HG03457 (cell line): ENCODE data around the gene OCA2.

Experiments used
- ATAC-seq: cut with Tn5 transposase; IDR thresholded peaks from one replicate; pipeline ENCODE4 v1.9.1; 2021; ENCODE audit warnings: moderate number of reproducible peaks; ENCODE audit not compliant: unreplicated experiment

Gene OCA2

DNA sequence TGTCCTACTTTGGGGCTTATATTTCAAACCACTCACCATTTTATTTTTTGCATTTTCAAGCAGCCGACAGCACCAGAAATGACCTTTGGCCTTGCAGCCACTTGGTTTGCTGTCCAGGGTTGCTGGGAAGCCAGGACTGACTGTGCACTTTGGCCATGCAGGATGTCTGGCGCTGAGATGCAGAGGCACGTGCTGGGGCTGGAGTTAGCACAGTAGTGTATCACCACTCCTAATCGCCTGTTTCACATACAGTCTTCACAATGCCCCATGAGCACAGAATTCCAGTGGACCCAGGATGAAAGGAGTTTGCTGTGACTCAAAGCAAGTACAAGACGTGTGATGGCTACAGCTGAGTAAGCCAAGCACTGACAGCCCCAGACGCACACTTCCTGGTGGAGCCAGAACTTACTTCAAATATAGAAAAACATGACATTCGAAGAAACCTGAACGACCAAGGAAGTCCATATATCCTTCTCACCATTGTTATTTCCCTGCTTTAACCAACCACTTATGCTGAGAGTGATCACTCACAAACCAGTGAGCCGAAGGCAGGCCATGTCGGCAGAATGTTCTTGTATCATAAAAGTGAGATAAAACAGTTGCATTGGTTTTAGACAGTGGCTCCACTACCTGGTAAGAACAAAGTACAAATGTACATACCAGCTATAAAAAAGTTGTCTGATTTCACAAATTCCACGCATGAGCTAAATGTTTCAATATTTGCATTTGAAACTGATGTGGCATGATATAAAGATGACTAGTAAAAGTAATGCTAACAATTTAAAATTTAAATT is 16.0 kb downstream of the OCA2 start:
- ATAC-seq = no peak

DNA sequence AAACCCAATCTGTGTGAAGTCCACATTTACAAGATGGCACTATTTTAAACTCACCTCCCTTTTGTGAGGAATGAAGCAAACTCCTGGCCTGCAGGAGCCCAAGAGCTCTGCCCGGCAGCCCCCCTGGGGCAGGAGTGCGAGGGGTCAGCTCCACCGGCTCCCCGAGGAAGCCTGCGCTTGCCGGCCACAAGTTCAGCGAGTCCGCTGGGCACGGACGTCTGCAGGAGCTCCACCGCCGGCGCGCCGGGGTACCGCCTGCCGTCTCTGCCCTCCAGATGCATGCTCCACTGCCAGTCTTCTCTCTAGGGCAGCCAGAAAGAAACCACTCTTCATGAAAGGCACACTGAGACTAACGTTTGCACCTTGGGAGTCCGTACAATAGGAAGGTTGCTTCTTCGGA is 17.5 kb downstream of the OCA2 start:
- no peak for ATAC-seq

DNA sequence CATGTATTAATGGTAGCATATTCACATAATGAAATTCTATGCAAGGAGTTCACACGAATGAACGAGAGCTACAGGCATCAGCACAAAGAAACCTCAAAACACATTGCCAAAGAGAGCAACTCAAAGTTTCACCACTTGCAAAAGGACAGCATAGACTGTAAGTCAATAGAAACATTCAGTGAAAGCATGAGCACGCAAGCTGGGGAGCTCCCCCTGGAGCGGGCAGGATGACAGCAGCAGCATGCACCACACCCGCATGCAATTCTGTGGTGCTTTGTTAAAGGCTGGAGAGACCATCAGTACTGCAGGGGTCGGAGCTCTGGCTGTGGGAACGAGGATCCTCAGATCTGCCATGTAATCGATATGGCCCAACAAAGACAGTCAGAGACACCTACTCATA is 18.7 kb downstream of the OCA2 start:
- ATAC-seq = no peak

DNA sequence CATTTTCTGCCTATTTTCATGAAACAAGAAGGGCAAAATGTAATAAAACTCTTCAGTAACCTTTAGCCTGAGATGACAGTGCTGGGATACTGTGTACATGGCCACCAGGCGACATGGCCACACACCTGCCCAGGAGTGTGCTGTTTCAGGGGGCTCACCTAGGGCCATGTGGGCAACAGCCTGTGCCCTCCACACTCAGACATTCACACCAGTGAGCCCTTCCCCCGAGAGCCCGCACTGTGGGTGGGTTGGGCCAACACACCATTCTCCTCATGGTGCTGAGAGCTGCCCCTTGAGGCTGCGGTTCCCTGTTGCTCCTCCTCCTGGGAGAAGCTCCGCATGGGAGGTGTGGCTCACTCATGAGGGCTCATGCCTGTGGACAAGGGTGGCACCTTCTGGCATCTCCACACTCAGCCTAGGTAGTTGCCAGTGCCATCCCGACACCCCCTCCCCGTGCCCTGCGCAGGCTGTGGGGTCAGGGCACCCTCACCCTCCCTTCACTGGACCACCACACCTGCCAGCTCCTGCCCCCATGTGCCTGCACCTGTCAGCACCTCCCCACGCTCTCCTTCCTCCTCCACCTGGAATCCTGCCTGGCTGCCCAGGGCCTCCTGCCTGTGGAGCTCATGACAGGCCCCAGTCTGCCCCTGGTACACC is 19.7 kb downstream of the OCA2 start:
- ATAC-seq = no peak

DNA sequence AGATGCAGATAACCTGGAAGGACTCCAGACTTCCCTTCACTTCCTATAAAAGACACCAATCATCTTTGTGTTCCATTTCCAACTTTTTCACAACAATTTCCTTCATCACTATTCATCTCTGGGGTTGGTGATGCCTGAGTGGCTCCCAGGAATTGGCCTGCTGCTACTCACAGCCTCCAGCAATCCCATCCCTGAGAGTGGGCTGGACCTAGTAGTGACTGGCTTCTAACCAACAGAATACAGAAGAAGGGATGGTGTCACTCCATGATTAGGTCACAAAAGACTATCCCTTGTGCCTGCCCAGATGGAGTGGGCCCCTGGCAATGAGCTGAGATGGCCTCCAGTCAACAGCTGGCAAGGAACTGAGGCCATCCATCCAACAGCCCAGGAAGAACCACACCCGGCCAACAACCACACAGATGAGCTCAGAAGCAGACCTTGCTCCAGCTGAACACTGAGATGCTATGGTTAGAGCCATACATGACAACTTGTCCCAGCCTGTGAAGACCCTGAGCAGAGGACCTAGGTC is 20.9 kb downstream of the OCA2 start:
- no peak for ATAC-seq

DNA sequence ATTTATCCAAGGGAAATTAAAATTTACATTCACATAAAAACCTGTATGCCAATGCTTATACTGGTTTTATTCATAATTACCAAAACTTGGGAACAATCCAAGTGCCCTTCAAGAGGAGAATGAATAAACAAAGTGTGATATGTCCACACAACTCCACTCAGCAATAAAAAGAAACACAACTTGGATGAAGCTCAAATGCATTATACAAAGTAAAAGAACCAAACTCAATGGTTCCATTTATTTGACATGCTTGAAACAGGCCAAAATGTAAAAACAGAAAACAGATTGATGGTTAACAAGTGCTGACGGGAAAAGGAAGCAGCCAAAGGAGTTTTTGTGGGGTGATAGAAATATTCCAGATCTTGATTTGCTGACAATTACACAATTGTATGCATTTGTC is 23.5 kb downstream of the OCA2 start:
- no peak for ATAC-seq

DNA sequence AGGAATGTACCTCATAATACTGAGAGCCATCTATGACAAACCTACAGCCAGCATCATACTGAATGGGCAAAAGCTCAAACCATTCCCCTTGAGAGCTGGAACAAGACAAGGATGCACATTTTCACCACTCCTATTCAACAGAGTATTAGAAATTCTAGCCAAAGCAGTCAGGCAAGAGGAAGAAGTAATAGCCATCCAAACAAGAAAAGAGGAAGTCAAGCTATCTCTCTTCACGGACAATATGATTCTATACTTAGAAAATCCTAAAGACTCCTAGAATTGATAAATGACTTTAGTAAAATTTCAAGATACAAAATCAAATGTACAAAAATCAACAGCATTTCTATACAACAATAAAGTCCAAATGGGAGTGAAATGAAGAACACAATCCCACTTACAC is 30.2 kb downstream of the OCA2 start:
- no peak for ATAC-seq

DNA sequence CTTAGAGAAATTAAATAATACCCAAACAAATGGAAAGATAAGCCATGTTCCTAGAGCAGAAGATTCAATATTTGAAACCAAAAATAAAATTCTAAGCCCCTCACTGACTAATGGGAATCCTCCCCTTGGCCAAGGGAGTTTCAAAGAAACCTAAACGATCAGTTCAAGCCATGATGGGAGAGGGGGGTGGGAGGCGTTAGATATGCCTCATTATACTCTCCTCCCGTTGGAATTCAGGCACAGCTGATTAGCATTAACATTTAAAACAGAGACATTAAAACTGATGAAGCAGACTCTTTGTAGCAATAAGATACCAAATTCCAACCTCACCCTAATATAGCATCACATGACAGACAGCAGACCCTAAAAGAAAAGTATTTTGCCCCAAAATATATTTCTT is 32.9 kb downstream of the OCA2 start:
- ATAC-seq = no peak

DNA sequence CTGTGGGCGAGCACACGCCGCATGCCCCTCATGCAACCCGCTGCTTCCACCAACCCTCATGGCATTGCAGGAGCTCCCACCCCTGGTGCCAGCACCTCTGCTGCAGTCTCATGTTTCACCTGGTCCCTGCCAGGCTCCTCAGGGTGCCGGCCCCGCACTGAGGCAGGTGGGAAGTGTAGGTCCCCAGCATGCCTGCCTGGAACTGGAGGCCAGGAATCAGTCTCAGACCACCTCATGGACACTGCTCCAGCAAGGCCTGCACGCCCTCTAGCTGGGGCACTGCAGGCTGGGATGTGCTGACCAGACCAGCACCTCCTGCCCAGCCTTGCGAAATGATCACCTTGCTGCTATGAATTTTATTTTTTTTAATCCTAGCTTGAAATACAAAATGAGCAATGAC is 39.1 kb downstream of the OCA2 start:
- ATAC-seq = no peak

DNA sequence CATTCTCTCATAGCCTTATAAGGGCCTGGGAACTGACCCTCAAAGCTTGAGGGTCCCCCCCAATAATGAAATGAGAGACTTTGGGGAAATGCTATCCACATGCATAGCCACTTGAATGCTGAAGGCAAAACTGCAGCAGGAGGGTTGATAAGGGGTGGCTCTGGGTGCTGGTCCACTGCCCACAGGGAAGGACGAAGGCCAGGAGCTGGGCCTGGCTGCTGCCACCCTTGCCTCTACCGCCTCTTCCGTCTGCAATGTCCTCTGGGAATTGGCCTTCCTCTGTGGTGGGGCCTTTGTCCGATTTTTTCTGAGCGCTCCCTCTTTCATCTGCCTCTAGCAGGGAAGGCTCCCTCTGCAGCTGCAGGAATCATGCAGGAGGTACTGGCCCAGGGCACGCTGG is 41.0 kb downstream of the OCA2 start:
- ATAC-seq = no peak

DNA sequence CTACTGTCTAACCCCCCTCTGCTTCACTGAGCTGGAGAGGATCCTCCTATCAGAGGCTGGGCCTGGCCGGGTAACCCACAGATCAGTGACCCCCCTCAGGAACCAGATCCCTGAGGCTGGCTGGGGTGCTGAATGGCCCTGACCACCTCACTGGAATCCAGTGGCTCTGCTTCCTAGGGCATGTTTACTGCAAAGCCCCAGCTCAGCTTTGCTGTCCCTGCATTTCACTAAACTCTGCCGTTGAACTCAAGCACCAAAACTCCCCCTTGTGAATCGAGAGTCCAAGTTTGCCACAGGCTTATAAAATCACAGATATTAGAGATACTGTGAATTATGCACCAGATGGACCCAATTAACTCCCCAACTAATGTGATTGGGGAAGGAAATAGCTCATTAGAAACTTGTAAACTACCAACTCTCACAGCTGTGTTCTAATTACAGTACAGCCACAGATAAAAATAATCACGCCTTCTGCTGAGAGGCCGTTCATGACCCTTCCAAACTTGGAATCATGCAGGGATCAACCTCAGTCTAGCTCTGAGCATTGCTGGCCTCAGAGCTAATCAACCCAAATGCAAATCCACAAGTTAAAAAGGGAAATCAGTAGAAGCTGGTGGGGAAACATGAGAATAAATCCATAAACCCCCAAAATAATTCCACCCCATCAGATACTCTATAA is 47.0 kb downstream of the OCA2 start:
- no peak for ATAC-seq

DNA sequence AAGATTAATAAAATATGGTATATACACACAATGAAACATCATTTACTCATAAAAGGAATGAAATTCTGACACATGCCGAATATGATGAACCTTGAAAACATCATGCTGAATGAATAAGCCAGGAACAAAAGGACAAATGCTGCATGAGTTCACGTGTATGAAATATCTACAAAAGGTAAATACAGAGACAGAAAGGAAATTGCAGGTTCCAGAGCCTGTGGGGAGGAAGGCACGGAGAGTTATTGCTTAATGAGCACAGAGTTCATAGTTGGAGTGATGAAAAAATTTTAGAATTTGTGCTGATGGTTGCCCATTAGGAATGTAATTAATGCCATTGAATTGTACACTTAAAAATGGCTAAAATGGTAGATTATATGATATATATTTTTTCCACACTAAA is 49.5 kb downstream of the OCA2 start:
- ATAC-seq = no peak

DNA sequence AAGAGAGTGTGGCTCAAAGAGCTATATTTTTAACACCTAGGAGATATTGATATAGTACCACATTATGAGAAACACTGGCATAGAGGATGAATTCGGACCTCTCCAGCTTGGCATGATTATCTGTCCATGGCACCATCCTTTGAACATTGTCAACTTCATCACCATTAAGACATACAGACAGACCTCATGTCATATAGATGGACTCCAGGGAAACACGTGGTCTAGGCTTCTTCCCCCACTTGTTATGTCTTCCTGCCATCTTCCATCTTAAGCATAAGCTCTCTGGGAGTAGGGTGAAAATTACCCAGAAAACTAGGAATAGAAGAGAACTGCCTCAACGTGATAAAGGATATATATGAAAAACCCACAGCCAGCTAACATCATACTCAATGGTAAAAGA is 51.8 kb downstream of the OCA2 start:
- no peak for ATAC-seq

DNA sequence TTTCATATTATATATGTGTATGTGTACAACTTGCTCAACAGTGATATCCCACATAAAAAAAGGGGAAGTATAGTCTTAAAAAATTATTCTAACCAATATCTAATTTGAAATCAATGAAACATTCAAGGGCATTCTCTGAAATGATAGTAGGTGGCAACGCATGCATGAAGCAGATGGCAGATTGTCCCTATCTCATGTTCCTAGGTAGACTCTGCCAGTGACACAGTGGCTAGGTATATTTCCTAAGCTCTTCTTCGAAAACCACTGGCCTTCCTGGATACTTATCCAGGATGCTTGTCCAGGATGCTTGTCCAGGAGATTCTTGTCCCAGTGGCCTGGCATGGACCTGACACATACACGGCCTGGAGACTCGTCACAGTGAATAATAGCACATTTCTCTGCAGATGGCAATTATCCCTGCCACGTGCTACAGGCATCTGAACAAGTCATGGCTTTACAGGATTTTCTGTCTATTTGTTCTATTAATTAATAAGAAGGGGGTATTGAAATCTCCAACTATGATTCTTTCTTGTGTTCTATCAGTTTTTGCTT is 54.9 kb downstream of the OCA2 start:
- ATAC-seq = no peak

DNA sequence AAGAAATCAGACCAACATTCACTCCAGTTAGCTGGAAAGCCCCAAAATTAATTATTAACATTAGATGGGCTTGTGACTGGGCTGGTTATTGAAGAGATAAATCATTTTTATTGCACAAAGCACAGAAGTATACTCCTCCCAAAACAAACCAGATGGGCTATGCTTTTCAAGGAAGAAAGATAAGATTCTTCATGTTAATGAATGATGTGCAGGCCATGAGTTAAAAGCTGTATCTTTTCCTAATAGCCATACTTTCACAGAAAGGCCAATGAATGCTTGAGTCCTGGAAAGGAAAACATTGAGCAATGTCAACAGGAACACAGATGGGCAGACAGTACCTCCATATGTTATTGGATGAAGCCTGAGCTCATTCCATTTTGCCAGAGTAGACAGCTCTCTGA is 55.4 kb downstream of the OCA2 start:
- no peak for ATAC-seq

DNA sequence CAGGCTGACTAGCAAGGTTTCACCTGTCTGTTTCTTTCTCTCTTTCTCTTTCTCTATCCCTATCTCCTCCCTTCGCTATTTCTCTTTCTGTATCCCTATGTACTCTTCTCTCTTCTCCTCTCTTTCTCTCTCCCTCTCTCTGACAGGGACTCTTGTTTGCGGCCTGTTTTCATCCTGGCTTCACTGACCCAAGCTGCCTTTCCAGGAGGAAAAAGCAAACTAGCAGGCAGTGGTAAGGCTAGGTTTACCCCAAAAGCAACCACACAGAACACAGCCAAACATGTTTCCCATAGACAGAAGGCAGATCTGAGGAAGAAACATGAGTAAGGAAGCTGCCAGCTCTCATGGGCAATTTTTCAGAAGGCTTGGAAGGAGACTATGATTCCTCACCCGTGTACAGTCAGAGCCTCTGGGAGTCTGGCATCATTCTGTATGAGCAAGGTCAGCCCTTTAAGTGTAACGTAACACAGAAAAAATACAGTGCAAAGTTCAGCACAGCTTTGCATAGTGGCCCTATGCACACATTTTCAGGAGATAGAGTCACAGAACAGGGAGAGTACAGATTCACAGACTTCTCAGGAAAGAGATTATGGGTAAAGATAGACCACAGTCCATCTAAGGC is 61.0 kb downstream of the OCA2 start:
- no peak for ATAC-seq

DNA sequence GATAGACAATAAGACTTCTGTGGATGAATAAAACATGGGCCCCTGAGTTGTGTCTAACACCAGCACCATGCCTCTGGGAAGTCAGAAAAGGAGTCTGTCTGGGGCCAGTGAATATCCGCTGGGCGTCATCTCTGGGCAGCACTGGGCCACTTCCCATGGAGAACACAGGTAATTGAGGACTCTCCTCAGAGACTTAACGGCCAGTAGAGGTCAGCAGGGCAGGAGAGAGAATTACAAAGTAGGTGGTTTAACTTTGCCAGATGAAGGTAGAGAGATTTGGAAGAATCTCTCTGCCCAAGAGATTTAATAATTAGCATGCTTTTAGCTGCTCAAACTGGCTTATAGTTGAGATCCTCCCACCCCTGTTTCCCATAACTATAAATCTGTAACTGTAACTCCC is 65.7 kb downstream of the OCA2 start:
- ATAC-seq = no peak

DNA sequence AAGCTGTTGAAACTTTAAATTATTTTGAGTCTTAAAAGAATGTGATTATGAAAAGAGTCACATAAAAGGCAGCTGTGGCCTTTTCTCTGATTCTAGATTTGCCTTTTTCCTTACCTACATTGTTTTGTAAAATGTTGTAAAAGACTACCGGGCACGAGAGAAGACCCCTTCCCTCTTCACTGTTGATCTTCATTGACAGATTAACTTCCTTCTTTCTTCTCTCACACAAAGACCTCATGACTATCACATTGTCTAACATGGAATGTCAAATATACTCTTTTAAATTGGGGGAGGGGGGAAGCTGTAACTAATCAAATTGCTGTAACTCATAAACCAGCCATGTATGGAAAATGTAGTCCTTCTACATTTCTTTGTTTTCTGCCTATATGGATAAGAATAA is 68.3 kb downstream of the OCA2 start:
- no peak for ATAC-seq

DNA sequence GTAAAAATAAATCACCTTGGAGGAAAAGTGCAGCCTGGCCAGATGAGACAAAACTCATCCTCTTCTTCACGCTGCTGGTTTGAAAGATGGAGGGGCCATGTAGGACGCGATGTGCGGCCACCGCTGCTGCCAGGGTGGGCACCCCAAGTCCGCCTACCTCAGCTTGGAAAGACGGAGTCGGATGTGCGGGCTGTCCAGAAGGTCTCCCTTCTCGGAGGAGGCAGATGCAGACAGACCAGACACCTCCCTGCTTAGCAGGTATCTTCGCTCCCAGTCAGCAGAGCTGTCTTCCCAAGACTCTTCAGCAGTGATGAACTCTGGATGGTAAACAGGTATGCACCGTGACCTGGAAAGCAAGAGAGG is 71.4 kb downstream of the OCA2 start:
- ATAC-seq = no peak

DNA sequence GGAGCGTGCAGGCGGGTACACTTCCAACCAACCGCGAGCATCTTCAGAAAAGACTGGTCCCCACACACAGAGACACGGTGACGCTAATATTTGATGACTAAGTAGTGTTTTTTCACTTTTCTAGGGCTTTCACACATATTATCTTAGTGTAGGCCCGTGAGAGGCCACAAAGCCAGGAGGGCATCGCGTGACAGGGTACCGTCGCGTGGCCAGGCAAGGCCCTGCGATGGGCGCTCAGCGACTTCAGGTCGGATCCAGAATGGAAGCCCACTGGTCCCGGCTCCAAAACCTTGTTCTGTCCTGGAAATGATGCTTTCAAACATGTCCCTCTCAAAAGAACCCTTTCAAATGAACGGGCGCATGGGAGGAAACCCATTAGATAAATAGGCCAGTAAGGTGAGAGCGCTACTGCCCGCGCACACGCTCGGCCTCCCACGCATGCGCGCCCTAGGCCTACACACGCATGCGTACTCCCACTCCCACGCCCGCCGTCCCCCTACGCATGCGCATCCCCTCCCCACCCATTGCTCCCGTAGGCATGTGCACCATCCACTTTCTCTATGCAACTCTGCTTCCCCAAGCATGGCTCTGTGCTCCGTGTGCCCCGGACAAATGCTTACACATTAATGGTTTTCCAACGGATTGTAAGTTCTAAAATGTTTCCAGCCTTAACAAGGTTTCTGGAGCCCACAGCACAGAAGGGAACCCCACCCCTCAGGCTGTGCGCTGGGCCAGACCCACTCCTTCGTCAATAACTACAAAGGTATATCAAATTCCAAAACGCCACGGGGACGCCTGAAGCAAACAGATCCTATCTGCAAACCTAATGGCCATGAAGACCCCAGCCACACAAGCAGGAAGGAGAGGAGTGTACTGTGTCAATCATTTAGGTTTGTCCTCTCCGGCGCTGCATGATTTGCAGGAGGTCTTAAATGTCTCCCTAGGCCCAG is 72.1 kb downstream of the OCA2 start:
- ATAC-seq = no peak
